GM19468 (cell line): Measurements from ENCODE around the gene MGME1.
A peak's percentile ranks its signal among the peaks of the same experiment; 100 is the strongest.

Experiments used
- ATAC-seq: cut with Tn5 transposase; IDR thresholded peaks from one replicate; pipeline ENCODE4 v1.9.1; 2021; ENCODE audit warnings: mild to moderate bottlenecking, moderate library complexity, moderate number of reproducible peaks; ENCODE audit not compliant: unreplicated experiment; ENCODE audit errors: extremely low read depth

MGME1 gene

GRCh38 chr20:17939622-17940223, 29.1 kb upstream of the MGME1 start:
- ATAC-seq, result no peak

GRCh38 chr20:17940224-17940971, 28.4 kb upstream of the MGME1 start:
- ATAC-seq, result no peak

- no peak for ATAC-seq
These were observed 27.6 kb upstream of the MGME1 start for GRCh38 chr20:17941087-17941825.

GRCh38 chr20:17941826-17942196, 27.0 kb upstream of the MGME1 start:
- no peak for ATAC-seq

GRCh38 chr20:17943343-17943742, 25.5 kb upstream of the MGME1 start:
- ATAC-seq, result peak; percentile 57

- ATAC-seq, result no peak
These were observed 23.9 kb upstream of the MGME1 start for GRCh38 chr20:17944854-17945474.

- no peak for ATAC-seq
These were observed 22.8 kb upstream of the MGME1 start for GRCh38 chr20:17946040-17946439.

GRCh38 chr20:17946572-17947473, 22.0 kb upstream of the MGME1 start:
- no peak for ATAC-seq

GRCh38 chr20:17947474-17947815, 21.4 kb upstream of the MGME1 start:
- ATAC-seq, result no peak

GRCh38 chr20:17948442-17948841, 20.4 kb upstream of the MGME1 start:
- ATAC-seq, result no peak

GRCh38 chr20:17949899-17950298, 18.9 kb upstream of the MGME1 start:
- ATAC-seq, result no peak

- ATAC-seq, result no peak
These were observed 18.1 kb upstream of the MGME1 start for GRCh38 chr20:17950670-17951069.

- ATAC-seq, result no peak
These were observed 17.5 kb upstream of the MGME1 start for GRCh38 chr20:17951323-17951722.

- ATAC-seq, result no peak
These were observed 15.8 kb upstream of the MGME1 start for GRCh38 chr20:17952692-17953684.

- ATAC-seq, result no peak
These were observed 14.9 kb upstream of the MGME1 start for GRCh38 chr20:17953935-17954334.

- no peak for ATAC-seq
These were observed 13.5 kb upstream of the MGME1 start for GRCh38 chr20:17955302-17955701.

GRCh38 chr20:17956099-17956685, 12.6 kb upstream of the MGME1 start:
- ATAC-seq, result no peak

GRCh38 chr20:17957505-17958363, 11.1 kb upstream of the MGME1 start:
- ATAC-seq, result no peak
